Activated CD4-positive, alpha-beta T cell treated with anti-CD3 and anti-CD28 coated beads for 36 hours (primary cell): Measurements from ENCODE around the gene ZNF665. TPM values are rescaled to one million over a fixed set of nuclear protein-coding genes. Genes with fewer than 3 reads are reported as not detected.
"Not testable (repeated sequence)": the region's sequence is repeated elsewhere in the genome, so short reads cannot be mapped to it uniquely, and the experiment has no call there.

Source experiments
- ATAC-seq: fragments of 200-7000 bp; cut with Tn5 transposase; one replicate; pipeline ENCODE4 v1.10.0; 2021; ENCODE audit warnings: mild to moderate bottlenecking, moderate library complexity
- CTCF ChIA-PET: fragments of 350-600 bp; sonication (Branson Sonifier 250); formaldehyde crosslinking; loops from one replicate; lab custom pipeline; 2021; ENCODE audit warnings: antibody characterized with exemption; lab: Charles Lee
- POLR2A ChIA-PET: fragments of 350-600 bp; sonication (Branson Sonifier 250); formaldehyde crosslinking; loops from one replicate; lab custom pipeline; 2021; ENCODE audit warnings: antibody characterized with exemption, inconsistent platforms; lab: Charles Lee
- DNase-seq: peaks from one replicate; pipeline ENCODE4 v3.0.0-alpha.2; 2020
- H3K27ac Mint-ChIP-seq: one replicate; pipeline ENCODE4 v1.8.0; 2021; ENCODE audit warnings: mixed read lengths
- H3K27me3 Mint-ChIP-seq: one replicate; pipeline ENCODE4 v1.8.0; 2021; ENCODE audit warnings: mixed read lengths
- H3K36me3 Mint-ChIP-seq: one replicate; pipeline ENCODE4 v1.8.0; 2021; ENCODE audit warnings: low read depth, mixed read lengths
- H3K4me1 Mint-ChIP-seq: one replicate; pipeline ENCODE4 v1.8.0; 2021; ENCODE audit warnings: mixed read lengths
- H3K4me3 Mint-ChIP-seq: one replicate; pipeline ENCODE4 v1.8.0; 2021; ENCODE audit warnings: mild to moderate bottlenecking, moderate library complexity, mixed read lengths
- H3K9me3 Mint-ChIP-seq: one replicate; pipeline ENCODE4 v1.8.0; 2021; ENCODE audit warnings: low read depth, mixed read lengths
- intact Hi-C, 2 experiments: fragments of 100-400 bp; cut with DNase I in 1 of 2; cut with micrococcal nuclease in 1 of 2; formaldehyde crosslinking; loops; one replicate each; pipeline versions ENCODE4 v1.14.2 to v1.15.1; 2022 to 2024; cut with DNase I, micrococcal nuclease
- total RNA-seq, 2 experiments: library from RNA; stranded (reverse); gene quantifications; one replicate each; pipeline ENCODE4 v1.2.3, GENCODE V29; 2021

ZNF665 gene
- total RNA-seq, 2 experiments from 2014 or later = 6.5 to 8.7 TPM

GRCh38 chr19:53189691-53190198 is 3.4 kb downstream of the ZNF665 start:
- POLR2A ChIA-PET, CTCF ChIA-PET, H3K4me3 Mint-ChIP-seq, H3K27ac Mint-ChIP-seq, ATAC-seq, H3K27me3 Mint-ChIP-seq: not testable (repeated sequence)
- DNase-seq = peak; percentile 12
- peaks cover 35% of the 10 kb centered on the region for H3K36me3 Mint-ChIP-seq
- H3K4me1 Mint-ChIP-seq = peaks cover 15% of the 10 kb centered on the region
- peaks cover 24% of the 10 kb centered on the region for H3K9me3 Mint-ChIP-seq
- intact Hi-C loops = loop anchor here in 1 of 2 experiments (10.0 kb wide), 2 partner anchors 785 to 1275 kb away; partner anchors contain the start of gene LENG9

- H3K4me3 Mint-ChIP-seq, POLR2A ChIA-PET, ATAC-seq, CTCF ChIA-PET, H3K27ac Mint-ChIP-seq, H3K4me1 Mint-ChIP-seq, H3K27me3 Mint-ChIP-seq, intact Hi-C loops, DNase-seq: not testable (repeated sequence)
- peaks cover 13% of the 10 kb centered on the region for H3K9me3 Mint-ChIP-seq
- H3K36me3 Mint-ChIP-seq = peaks cover 44% of the 10 kb centered on the region
These were observed 7.8 kb downstream of the ZNF665 start for GRCh38 chr19:53185155-53185882.

- Mint-ChIP-seq H3K27ac (no peak overlapping the region), H3K4me3 (no peak overlapping the region), H3K9me3 (peaks cover 14% of the 10 kb centered on the region), H3K36me3 (peaks cover 51% of the 10 kb centered on the region), H3K4me1 (no peaks in the 10 kb centered on the region), H3K27me3 (no peaks in the 10 kb centered on the region)
- no peak for ATAC-seq
- no peak for DNase-seq
- intact Hi-C loops = no loop called here
- ChIA-PET POLR2A (no interaction called here), CTCF (no interaction called here)
These were observed 9.9 kb downstream of the ZNF665 start for GRCh38 chr19:53183146-53183764.

GRCh38 chr19:53182202-53182601 is 11.0 kb downstream of the ZNF665 start:
- H3K4me1 Mint-ChIP-seq = no peaks in the 10 kb centered on the region
- no peak overlapping the region for H3K27ac Mint-ChIP-seq
- H3K36me3 Mint-ChIP-seq = peaks cover 61% of the 10 kb centered on the region
- intact Hi-C loops = no loop called here
- H3K27me3 Mint-ChIP-seq = no peaks in the 10 kb centered on the region
- peaks cover 22% of the 10 kb centered on the region for H3K9me3 Mint-ChIP-seq
- H3K4me3 Mint-ChIP-seq = no peak overlapping the region
- POLR2A ChIA-PET = no interaction called here
- CTCF ChIA-PET = no interaction called here
- ATAC-seq = no peak
- DNase-seq = no peak

GRCh38 chr19:53177986-53178385 is 15.2 kb downstream of the ZNF665 start:
- peaks cover 33% of the 10 kb centered on the region for H3K9me3 Mint-ChIP-seq
- no peak overlapping the region for H3K4me3 Mint-ChIP-seq
- H3K27me3 Mint-ChIP-seq = no peaks in the 10 kb centered on the region
- ATAC-seq (no peak), DNase-seq (no peak)
- H3K4me1 Mint-ChIP-seq = no peaks in the 10 kb centered on the region
- POLR2A ChIA-PET = no interaction called here
- peaks cover 72% of the 10 kb centered on the region for H3K36me3 Mint-ChIP-seq
- CTCF ChIA-PET = no interaction called here
- H3K27ac Mint-ChIP-seq = no peak overlapping the region
- intact Hi-C loops = no loop called here

GRCh38 chr19:53172889-53173288 is 20.3 kb downstream of the ZNF665 start:
- ChIA-PET POLR2A (no interaction called here), CTCF (interaction anchor here (0.7 kb wide), 1 partner anchor 96 kb away, joined by 3 read pairs; no protein-coding TSS in a partner anchor)
- Mint-ChIP-seq H3K4me3 (no peak overlapping the region), H3K27me3 (no peaks in the 10 kb centered on the region), H3K9me3 (peaks cover 31% of the 10 kb centered on the region), H3K4me1 (no peaks in the 10 kb centered on the region), H3K36me3 (peaks cover 53% of the 10 kb centered on the region), H3K27ac (no peak overlapping the region)
- ATAC-seq (no peak), DNase-seq (no peak)
- intact Hi-C loops = no loop called here

GRCh38 chr19:53165691-53166091 is 27.5 kb downstream of the ZNF665 start:
- Mint-ChIP-seq H3K36me3 (peaks cover 48% of the 10 kb centered on the region), H3K4me3 (no peak overlapping the region), H3K9me3 (peaks cover 37% of the 10 kb centered on the region), H3K27ac (no peak overlapping the region), H3K27me3 (no peaks in the 10 kb centered on the region), H3K4me1 (no peaks in the 10 kb centered on the region)
- POLR2A ChIA-PET = no interaction called here
- CTCF ChIA-PET = no interaction called here
- ATAC-seq (no peak), DNase-seq (no peak)
- intact Hi-C loops = no loop called here

- ChIA-PET CTCF (no interaction called here), POLR2A (no interaction called here)
- no peak for DNase-seq
- peaks cover 48% of the 10 kb centered on the region for H3K36me3 Mint-ChIP-seq
- no peak for ATAC-seq
- no peak overlapping the region for H3K27ac Mint-ChIP-seq
- no peak overlapping the region for H3K4me3 Mint-ChIP-seq
- peaks cover 46% of the 10 kb centered on the region for H3K9me3 Mint-ChIP-seq
- intact Hi-C loops = no loop called here
- no peaks in the 10 kb centered on the region for H3K27me3 Mint-ChIP-seq
- peaks cover 14% of the 10 kb centered on the region for H3K4me1 Mint-ChIP-seq
These were observed 32.0 kb downstream of the ZNF665 start for GRCh38 chr19:53161123-53161522.

- no peak for DNase-seq
- Mint-ChIP-seq H3K4me1 (peaks cover 14% of the 10 kb centered on the region), H3K9me3 (peaks cover 39% of the 10 kb centered on the region), H3K36me3 (peaks cover 48% of the 10 kb centered on the region), H3K27me3 (no peaks in the 10 kb centered on the region), H3K4me3 (no peak overlapping the region), H3K27ac (no peak overlapping the region)
- ChIA-PET CTCF (no interaction called here), POLR2A (no interaction called here)
- ATAC-seq = no peak
- intact Hi-C loops = no loop called here
These were observed 32.8 kb downstream of the ZNF665 start for GRCh38 chr19:53160350-53160749.

GRCh38 chr19:53158119-53158656 is 35.0 kb downstream of the ZNF665 start:
- intact Hi-C loops = loop anchor here (2.0 kb wide), 2 partner anchors 55 to 301 kb away; partner anchors contain the start of genes ZNF160 (in 1 of the 2) and ZNF468 (in 1 of the 2)
- H3K4me3 Mint-ChIP-seq = peak overlapping the region; percentile 72
- H3K4me1 Mint-ChIP-seq = peaks cover 14% of the 10 kb centered on the region
- no peaks in the 10 kb centered on the region for H3K27me3 Mint-ChIP-seq
- H3K36me3 Mint-ChIP-seq = peaks cover 57% of the 10 kb centered on the region
- peak overlapping the region; percentile 74 for H3K27ac Mint-ChIP-seq
- POLR2A ChIA-PET = interaction anchor here (0.6 to 0.7 kb wide), 2 partner anchors 213 to 961 kb away, joined by 3 read pairs; no protein-coding TSS in a partner anchor
- CTCF ChIA-PET = no interaction called here
- ATAC-seq (peak; percentile 36), DNase-seq (peak; percentile 64)
- peaks cover 39% of the 10 kb centered on the region for H3K9me3 Mint-ChIP-seq

- peaks cover 43% of the 10 kb centered on the region for H3K9me3 Mint-ChIP-seq
- peaks cover 61% of the 10 kb centered on the region for H3K36me3 Mint-ChIP-seq
- CTCF ChIA-PET = no interaction called here
- POLR2A ChIA-PET = no interaction called here
- H3K27me3 Mint-ChIP-seq = no peaks in the 10 kb centered on the region
- peaks cover 14% of the 10 kb centered on the region for H3K4me1 Mint-ChIP-seq
- DNase-seq (no peak), ATAC-seq (no peak)
- peak overlapping the region; percentile 74 for H3K27ac Mint-ChIP-seq
- H3K4me3 Mint-ChIP-seq = peak overlapping the region; percentile 72
- intact Hi-C loops = loop anchor here (2.0 kb wide), 2 partner anchors 55 to 301 kb away; partner anchors contain the start of genes ZNF160 (in 1 of the 2) and ZNF468 (in 1 of the 2)
These were observed 35.5 kb downstream of the ZNF665 start for GRCh38 chr19:53157626-53158025.
